GM13976 (cell line): ENCODE results near the gene DZIP3.

Experiments
- DNase-seq: peaks from one replicate; pipeline ENCODE4 v3.0.0; 2012; ENCODE audit warnings: low spot score
- CTCF ChIP-seq: IDR thresholded peaks from 2 replicates; pipeline ENCODE4 v1.5.1; 2012; ENCODE audit warnings: borderline replicate concordance, mild to moderate bottlenecking; ENCODE audit not compliant: insufficient read depth; ENCODE audit errors: extremely low read depth, missing control alignments, control extremely low read depth
- in situ Hi-C: fragments of 300-500 bp; cut with MboI; formaldehyde crosslinking; loops from one replicate; pipeline ENCODE4 v1.12.0; 2022; ENCODE audit warnings: low sequenced_read_pairs, mixed read lengths, inconsistent platforms; ENCODE audit not compliant: unreplicated experiment

DZIP3 gene

GRCh38 chr3:108566599-108566998, 22.9 kb upstream of the DZIP3 start:
- TF ChIP-seq CTCF = no peak
- in situ Hi-C loops = no loop called here
- DNase-seq = no peak

- no peak for DNase-seq
- TF ChIP-seq CTCF = no peak
- in situ Hi-C loops = no loop called here
These were observed 20.2 kb upstream of the DZIP3 start for GRCh38 chr3:108569336-108569735.

GRCh38 chr3:108578064-108578463, 11.5 kb upstream of the DZIP3 start:
- no peak for TF ChIP-seq CTCF
- DNase-seq = no peak
- in situ Hi-C loops = no loop called here

GRCh38 chr3:108588601-108589000, 921 bp upstream of the DZIP3 start:
- in situ Hi-C loops = no loop called here
- peak; percentile 8 for DNase-seq
- no peak for TF ChIP-seq CTCF

GRCh38 chr3:108589998-108590323, 439 bp downstream of the DZIP3 start:
- in situ Hi-C loops = no loop called here
- DNase-seq = no peak
- TF ChIP-seq CTCF = no peak

GRCh38 chr3:108590460-108590859, 938 bp downstream of the DZIP3 start:
- in situ Hi-C loops = no loop called here
- no peak for DNase-seq
- TF ChIP-seq CTCF = no peak

- no peak for TF ChIP-seq CTCF
- in situ Hi-C loops = no loop called here
- no peak for DNase-seq
These were observed 5.8 kb downstream of the DZIP3 start for GRCh38 chr3:108595321-108595720.
